ENCODE measurements around the gene DNAJB12. TPM values are rescaled to one million over a fixed set of nuclear protein-coding genes. Genes with fewer than 3 reads are reported as not detected.

The DNAJB12 gene
- total and polyA plus RNA-seq, 10 of the 15 experiments (the other 5 are each of a cell fraction or from before 2014, with no cell fraction given): 4.6 to 31.6 (median 18.8) TPM

- TF ChIP-seq CHD2 (IDR thresholded peaks at IDR 0.05; ENCODE audit: borderline replicate concordance, low read depth, low read length): 0 out of 2 replicates have a peak, but pooled peaks have one; percentile 28
- 0 out of 2 replicates have a peak, but pooled peaks have one; percentile 39 for TF ChIP-seq NBN (IDR thresholded peaks at IDR 0.05)
- no peak for TF ChIP-seq CEBPB (IDR thresholded peaks at IDR 0.05; ENCODE audit: borderline replicate concordance in 1 of 2, low read depth in 2 of 2, low read length in 2 of 2)
- no peak for TF ChIP-seq MTA2 (IDR thresholded peaks at IDR 0.05; ENCODE audit: low read depth)
- TF ChIP-seq WRNIP1 (IDR thresholded peaks at IDR 0.05; ENCODE audit: borderline replicate concordance, low read depth, low read length): peak; percentile 93; the same call in 1 of the 2 replicates
- TF ChIP-seq POLR2A (IDR thresholded peaks at IDR 0.05; ENCODE audit: low read depth, low read length): peak; percentile 84
- 0 out of 2 replicates have a peak, but pooled peaks have one; percentile 35 for TF ChIP-seq TAF1 (IDR thresholded peaks at IDR 0.05; ENCODE audit: borderline replicate concordance, low read depth, low read length)
- TF ChIP-seq SMC3 (IDR thresholded peaks at IDR 0.05; ENCODE audit: borderline replicate concordance, low read length): peak; percentile 99
- peak; percentile 79 for TF ChIP-seq POLR2AphosphoS5 (IDR thresholded peaks at IDR 0.05; ENCODE audit: low read length)
- peak; percentile 78 for TF ChIP-seq SKIL (IDR thresholded peaks at IDR 0.05; ENCODE audit: low read depth, poor library complexity, severe bottlenecking)
- TF ChIP-seq ZNF207 (IDR thresholded peaks at IDR 0.05; ENCODE audit: borderline replicate concordance): 0 out of 2 replicates have a peak, but pooled peaks have one; percentile 18
- TF ChIP-seq BHLHE40 (IDR thresholded peaks at IDR 0.05; ENCODE audit: borderline replicate concordance in 1 of 2, low read depth in 2 of 2, low read length in 1 of 2): peak; percentile 18 to 44; a peak in 1 of 4 replicates
- no peak for TF ChIP-seq TBL1XR1 (IDR thresholded peaks at IDR 0.05; ENCODE audit: low read depth, low read length)
- peak; percentile 94 to 96 (median 94) for TF ChIP-seq CTCF (IDR thresholded peaks at IDR 0.05 in 2 of 3, conservative IDR thresholded peaks at IDR 0.05 in 1 of 3; ENCODE audit: control insufficient read depth in 2 of 3, extremely low read depth in 1 of 3, insufficient read depth in 1 of 3, low read depth in 3 of 3, low read length in 3 of 3)
- 0 out of 2 replicates have a peak, but pooled peaks have one; percentile 16 for TF ChIP-seq MEF2A (IDR thresholded peaks at IDR 0.05; ENCODE audit: insufficient read depth, low read depth, low read length)
- TF ChIP-seq ZNF592 (IDR thresholded peaks at IDR 0.05): peak; percentile 80
- TF ChIP-seq E4F1 (IDR thresholded peaks at IDR 0.05; ENCODE audit: borderline replicate concordance, partially characterized antibody): no peak
Observed at GRCh38 chr10:72364239-72364777, 9.6 kb upstream of the DNAJB12 start (continued).

Data from GM12878 (cell line).